GM12864 (cell line): ENCODE measurements around the gene ST8SIA4.

Source experiments
- DNase-seq: peaks from one replicate; pipeline ENCODE4 v3.0.0-alpha.2; 2011; ENCODE audit warnings: low read depth
- H3K4me3 ChIP-seq: 2 replicates; pipeline ENCODE4 v1.5.1; 2011; ENCODE audit warnings: mild to moderate bottlenecking, low read depth, low read length, control low read depth
- TF ChIP-seq, protein P1 (sequence below): IDR thresholded peaks from 2 replicates; pipeline ENCODE4 v1.5.1; 2011; ENCODE audit warnings: low read depth, mild to moderate bottlenecking, moderate library complexity, low read length, control low read depth, inconsistent platforms; ENCODE audit errors: missing control alignments

Gene ST8SIA4

DNA sequence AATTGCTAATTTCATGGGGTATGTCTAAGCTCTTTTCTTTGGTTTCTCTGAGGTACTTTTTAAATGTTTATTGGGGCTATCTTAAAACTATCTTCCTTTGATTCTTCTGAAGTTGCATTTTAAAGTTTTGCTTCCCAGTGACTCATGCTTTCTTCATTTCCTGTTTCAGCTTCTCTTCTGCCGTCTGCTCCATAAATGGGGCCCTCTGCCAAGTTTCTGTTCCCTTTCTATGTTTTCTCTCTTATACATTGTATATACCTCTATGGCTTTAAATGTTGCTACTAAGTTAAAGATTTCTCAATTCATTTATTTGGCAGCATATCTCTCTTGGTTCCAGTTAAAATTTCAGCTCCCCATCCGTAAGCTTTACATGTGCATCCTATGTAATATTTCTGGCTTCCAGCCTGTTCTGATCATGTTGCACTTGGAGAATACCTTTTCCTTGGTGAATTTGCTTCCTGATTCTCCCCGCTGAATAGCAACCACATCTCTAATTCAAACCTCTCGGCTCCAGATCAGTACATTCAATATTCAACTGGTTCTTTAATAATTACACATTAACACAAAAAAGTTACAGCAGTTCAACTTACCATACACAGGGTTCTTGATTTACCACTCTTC lies 125.3 kb downstream of the ST8SIA4 start:
- DNase-seq: peak; percentile 69
- TF ChIP-seq, protein P1, sequence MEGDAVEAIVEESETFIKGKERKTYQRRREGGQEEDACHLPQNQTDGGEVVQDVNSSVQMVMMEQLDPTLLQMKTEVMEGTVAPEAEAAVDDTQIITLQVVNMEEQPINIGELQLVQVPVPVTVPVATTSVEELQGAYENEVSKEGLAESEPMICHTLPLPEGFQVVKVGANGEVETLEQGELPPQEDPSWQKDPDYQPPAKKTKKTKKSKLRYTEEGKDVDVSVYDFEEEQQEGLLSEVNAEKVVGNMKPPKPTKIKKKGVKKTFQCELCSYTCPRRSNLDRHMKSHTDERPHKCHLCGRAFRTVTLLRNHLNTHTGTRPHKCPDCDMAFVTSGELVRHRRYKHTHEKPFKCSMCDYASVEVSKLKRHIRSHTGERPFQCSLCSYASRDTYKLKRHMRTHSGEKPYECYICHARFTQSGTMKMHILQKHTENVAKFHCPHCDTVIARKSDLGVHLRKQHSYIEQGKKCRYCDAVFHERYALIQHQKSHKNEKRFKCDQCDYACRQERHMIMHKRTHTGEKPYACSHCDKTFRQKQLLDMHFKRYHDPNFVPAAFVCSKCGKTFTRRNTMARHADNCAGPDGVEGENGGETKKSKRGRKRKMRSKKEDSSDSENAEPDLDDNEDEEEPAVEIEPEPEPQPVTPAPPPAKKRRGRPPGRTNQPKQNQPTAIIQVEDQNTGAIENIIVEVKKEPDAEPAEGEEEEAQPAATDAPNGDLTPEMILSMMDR: no peak
- H3K4me3 ChIP-seq: no peak overlapping the region; the same call in 1 of the 2 replicates

DNA sequence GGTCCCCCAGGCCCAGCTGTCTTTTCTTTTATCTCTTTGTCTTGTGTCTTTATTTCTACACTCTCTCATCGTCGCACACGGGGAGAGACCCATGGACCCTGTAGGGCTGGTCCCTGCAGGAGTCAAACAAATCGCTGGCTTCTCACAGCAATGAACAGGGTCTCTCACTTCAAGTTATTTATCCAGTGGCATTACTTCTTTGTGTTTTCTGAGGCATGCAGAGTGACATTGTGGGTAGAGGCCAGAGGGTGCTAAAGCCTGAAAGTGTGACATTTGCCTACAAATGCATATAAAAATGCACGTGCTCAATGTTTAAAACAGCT lies 127.6 kb downstream of the ST8SIA4 start:
- H3K4me3 ChIP-seq: peak overlapping the region; percentile 1; the same call in 1 of the 2 replicates
- DNase-seq: no peak
- TF ChIP-seq, protein P1: no peak

DNA sequence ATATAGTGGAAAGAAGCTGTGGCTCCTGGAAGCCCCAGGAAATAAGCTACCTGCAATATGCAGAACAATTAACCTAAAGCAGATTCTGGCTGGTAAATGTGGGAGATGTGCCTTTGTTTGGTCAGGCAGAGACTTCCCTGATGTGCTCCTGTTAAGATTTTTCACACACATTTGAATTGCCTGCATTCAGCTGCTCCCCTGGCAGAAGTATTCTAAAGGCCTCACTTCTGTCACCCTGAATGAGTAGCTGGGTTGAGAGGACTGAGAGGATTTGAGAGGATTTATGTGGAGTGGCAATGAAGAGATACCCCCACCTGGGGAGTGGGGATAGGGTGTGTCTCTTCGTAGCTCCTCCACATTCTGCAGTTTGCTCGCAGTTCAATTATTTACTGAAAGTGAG lies 130.5 kb downstream of the ST8SIA4 start:
- TF ChIP-seq, protein P1: no peak
- DNase-seq: no peak
- no peak overlapping the region for H3K4me3 ChIP-seq

DNA sequence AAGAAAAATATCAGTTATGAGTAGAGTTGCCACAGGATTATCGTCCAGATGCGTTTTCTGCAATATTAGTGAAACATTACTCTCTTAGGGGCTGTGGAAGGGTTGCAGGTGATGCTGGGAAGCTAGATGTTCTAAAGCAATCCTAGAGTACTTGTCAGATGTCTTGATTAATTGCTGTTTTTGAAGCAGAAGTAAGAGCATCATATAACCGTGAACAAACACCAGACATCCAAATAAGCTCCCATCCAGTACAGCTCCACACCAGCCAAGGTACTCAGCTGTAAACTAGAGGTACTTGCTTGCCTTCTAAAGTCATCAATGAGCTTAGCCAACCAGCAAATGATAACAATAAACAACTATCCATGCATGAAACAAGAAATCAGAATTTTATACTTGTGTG lies 131.1 kb downstream of the ST8SIA4 start:
- TF ChIP-seq, protein P1: no peak
- no peak for DNase-seq
- H3K4me3 ChIP-seq: no peak overlapping the region

DNA sequence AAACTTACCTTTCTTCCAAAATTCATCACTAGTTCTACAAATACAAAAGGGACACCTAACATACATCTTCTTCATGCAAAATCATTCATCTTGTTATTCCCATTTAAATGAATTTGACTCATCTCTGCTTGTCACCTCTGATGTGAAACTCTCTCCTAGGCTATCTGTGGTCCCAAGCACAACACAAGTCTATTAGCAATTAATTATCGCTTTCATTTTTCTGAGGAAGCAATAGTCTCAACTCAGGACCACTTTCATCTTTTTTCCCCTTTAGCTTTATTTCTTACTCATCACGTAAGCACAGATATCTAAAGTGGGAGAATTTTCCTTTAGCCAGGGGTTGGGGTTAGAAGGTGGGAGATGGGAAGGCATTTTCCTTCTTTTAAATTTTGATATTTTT lies 131.9 kb downstream of the ST8SIA4 start:
- no peak overlapping the region for H3K4me3 ChIP-seq
- TF ChIP-seq, protein P1: no peak
- no peak for DNase-seq

DNA sequence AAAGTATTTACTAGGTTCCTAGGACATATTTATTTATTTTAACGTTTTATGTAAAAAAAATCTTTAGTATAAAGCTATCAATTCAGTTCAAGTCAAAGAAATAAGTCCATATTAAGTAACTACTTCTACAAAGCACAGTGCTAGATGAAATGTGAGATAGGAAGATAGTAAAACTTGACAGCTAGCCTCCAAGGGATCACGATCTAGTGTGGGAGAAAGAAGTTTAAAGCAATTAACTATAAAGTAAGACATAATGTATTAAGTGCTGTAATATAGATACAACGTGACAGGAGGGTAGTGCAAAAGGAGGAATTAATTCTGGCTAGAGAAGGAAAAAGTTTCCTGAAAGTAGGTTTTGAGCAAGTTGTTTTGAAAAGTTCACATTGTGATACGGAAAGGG lies 134.9 kb downstream of the ST8SIA4 start:
- no peak for DNase-seq

DNA sequence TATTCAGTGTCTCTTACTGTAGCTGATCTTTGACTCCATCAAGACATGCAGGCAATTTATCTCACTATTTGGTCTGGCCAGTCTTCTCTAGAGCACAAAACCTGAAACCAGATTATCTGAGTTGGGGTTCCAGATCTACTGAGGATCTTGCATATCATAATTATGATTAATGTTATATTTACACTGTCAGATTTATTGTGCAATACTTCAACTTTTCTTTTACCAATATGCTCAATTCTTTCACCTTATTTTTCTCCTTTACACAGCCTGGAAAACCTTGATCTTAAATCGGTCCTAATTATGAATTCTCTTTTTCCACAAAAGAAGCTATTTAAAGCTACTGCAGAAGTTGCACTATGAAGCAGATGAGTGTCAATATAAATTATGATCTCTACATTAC lies 140.1 kb downstream of the ST8SIA4 start:
- no peak for DNase-seq
- TF ChIP-seq, protein P1: no peak
- H3K4me3 ChIP-seq: no peak overlapping the region

More for the DNA sequence above, 134.9 kb downstream of the ST8SIA4 start:
- TF ChIP-seq, protein P1: no peak
- H3K4me3 ChIP-seq: no peak overlapping the region
